ENCODE data around the gene ZNRF3.
A peak's percentile ranks its signal among the peaks of the same experiment; 100 is the strongest.
"Not testable (repeated sequence)": the region's sequence is repeated elsewhere in the genome, so short reads cannot be mapped to it uniquely, and the experiment has no call there.

Gene ZNRF3

GRCh38 chr22:29016067-29016938 is 132.9 kb downstream of the ZNRF3 start:
- DNase-seq: no peak

- DNase-seq: no peak
Observed at GRCh38 chr22:29018293-29019189, 135.2 kb downstream of the ZNRF3 start.

- DNase-seq: no peak
Observed at GRCh38 chr22:29022101-29022817, 138.9 kb downstream of the ZNRF3 start.

- no peak for DNase-seq
Observed at GRCh38 chr22:29023172-29023796, 139.9 kb downstream of the ZNRF3 start.

GRCh38 chr22:29026579-29026978 is 143.2 kb downstream of the ZNRF3 start:
- DNase-seq: no peak

GRCh38 chr22:29028468-29028867 is 145.1 kb downstream of the ZNRF3 start:
- no peak for DNase-seq

GRCh38 chr22:29029202-29030000 is 146.0 kb downstream of the ZNRF3 start:
- DNase-seq: no peak

GRCh38 chr22:29030016-29030617 is 146.7 kb downstream of the ZNRF3 start:
- peak in 1 of 2 donors; percentile 8 for DNase-seq

- DNase-seq: peak in 1 of 2 donors; percentile 3
Observed at GRCh38 chr22:29030618-29031226, 147.3 kb downstream of the ZNRF3 start.

- no peak for DNase-seq
Observed at GRCh38 chr22:29031227-29032011, 148.0 kb downstream of the ZNRF3 start.

- DNase-seq: no peak
Observed at GRCh38 chr22:29032014-29032475, 148.7 kb downstream of the ZNRF3 start.

- DNase-seq: no peak
Observed at GRCh38 chr22:29032584-29032983, 149.2 kb downstream of the ZNRF3 start.

GRCh38 chr22:29037340-29037932 is 154.1 kb downstream of the ZNRF3 start:
- DNase-seq: no peak

GRCh38 chr22:29039148-29039547 is 155.8 kb downstream of the ZNRF3 start:
- DNase-seq: no peak

GRCh38 chr22:29039684-29040083 is 156.3 kb downstream of the ZNRF3 start:
- not testable (repeated sequence) for DNase-seq

- peak; percentile 62 to 76 for DNase-seq
Observed at GRCh38 chr22:29040385-29041275, 157.3 kb downstream of the ZNRF3 start.

GRCh38 chr22:29041408-29041807 is 158.0 kb downstream of the ZNRF3 start:
- no peak for DNase-seq

GRCh38 chr22:29043906-29044575 is 160.7 kb downstream of the ZNRF3 start:
- DNase-seq: no peak
